NCI-H2171 treated with DMSO at 0.1 percent for 48 hours (cell line): ENCODE results near the gene KCNJ5.

ENCODE experiments used
- DNase-seq: peaks from one replicate; lab custom pipeline; 2025; lab: John Stamatoyannopoulos, UW

The KCNJ5 gene

DNA sequence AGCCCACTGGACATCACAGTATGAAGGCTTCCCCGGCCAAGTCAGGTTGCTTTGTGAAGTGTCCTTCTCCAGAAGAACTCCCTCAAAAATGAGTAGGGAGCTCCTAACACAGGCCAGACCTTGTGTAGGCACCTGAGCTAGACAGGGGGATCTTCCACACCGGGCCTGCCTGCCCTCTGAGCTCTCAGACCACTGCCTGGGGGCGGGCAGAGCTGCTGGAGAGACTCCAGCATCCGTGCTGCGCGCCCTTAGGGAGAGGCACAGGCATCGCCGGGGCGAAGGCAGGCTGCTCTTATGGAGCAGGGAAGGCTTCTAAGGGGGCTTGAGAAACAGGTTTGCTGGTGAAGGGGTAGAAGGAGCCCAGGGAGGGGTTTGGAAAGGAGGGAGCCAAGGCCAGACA lies 4.4 kb downstream of the KCNJ5 start:
- no peak for DNase-seq

DNA sequence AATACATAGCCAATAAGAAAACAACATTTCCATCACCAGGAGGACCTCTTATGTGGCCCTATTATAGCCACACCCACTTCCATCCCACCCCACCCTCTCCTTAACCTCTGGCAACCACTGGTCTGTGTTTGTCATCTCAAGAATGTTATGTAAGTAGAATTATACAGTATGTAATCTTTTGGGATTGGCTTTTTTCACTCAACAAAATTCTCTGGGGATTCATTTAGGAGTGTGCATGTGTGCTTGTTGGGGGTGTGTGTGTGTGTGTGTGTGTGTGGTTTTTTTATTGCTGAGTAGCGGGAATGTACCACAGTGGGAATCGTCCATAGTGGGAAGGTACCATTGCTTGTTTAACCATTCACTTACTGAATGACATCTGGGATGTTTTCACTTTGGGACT lies 5.2 kb downstream of the KCNJ5 start:
- DNase-seq: no peak

DNA sequence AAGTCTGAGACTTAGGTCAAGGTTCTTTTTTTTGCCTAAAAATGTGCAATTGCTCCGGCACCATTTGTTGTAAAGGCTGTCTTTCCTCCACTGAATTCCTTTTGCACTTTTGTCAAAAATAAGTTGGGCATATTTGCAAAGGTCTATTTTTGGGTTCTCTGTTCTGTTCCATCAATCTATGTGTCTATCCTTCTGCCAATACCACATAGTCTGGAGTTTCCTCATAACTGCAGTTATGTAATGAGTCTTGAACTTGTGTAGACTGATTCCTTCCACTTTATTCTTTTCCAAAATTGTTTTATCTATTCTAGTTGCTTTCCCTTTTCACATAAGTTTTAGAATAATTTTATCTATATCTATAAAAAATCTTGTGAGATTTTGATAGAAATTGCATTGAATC lies 6.7 kb downstream of the KCNJ5 start:
- no peak for DNase-seq

DNA sequence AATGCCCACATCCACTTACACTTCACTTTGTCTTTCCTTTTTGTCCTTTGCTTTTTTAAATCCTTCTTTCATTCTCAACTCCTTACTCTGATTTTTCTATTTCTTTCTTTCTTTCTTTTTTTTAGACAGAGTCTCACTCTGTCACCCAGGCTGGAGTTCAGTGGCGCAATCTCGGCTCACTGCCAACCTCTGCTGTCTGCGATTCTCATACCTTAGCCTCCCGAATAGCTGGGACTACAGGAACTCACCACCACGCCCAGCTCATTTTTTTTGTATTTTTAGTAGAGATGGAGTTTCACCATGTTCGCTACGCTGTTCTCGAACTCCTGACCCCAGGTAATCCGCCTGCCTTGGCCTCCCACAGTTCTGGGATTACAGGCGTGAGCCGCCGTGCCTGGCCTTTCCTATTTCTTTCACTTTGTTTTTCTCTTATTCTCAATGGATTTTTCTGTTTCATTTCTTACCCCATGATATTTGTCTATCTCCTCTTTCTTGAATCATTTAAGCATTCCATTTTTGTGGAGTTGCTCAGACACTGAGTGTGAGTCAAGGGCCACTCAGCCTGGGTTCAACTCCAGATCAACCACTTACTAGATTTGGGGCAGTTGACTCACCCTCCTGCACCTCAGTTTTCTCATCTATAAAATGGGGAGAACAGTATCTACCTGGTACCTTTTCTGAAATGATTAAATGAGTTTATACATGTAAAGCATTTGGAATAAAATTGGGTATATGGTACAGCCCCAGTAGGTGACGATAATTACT lies 7.6 kb downstream of the KCNJ5 start:
- DNase-seq: no peak

DNA sequence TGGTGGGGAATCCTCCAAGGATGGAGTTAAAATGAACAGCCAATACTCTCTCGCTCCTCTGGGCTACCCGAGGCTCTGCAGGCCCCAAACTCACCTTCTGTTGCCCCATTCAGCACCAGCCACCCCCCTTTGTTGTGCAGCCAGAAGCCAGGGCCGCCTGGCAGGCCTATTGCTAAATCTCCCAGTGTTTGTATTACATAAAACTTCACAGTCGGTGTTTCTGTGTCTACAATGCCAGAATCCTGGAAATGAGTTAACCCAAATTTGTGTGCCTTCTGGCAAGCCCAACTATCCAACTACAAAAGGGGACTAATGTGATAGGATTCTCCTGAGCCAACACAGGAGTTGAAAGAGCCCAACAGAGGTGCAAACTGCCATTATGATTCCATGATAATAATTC lies 9.3 kb downstream of the KCNJ5 start:
- DNase-seq: no peak

DNA sequence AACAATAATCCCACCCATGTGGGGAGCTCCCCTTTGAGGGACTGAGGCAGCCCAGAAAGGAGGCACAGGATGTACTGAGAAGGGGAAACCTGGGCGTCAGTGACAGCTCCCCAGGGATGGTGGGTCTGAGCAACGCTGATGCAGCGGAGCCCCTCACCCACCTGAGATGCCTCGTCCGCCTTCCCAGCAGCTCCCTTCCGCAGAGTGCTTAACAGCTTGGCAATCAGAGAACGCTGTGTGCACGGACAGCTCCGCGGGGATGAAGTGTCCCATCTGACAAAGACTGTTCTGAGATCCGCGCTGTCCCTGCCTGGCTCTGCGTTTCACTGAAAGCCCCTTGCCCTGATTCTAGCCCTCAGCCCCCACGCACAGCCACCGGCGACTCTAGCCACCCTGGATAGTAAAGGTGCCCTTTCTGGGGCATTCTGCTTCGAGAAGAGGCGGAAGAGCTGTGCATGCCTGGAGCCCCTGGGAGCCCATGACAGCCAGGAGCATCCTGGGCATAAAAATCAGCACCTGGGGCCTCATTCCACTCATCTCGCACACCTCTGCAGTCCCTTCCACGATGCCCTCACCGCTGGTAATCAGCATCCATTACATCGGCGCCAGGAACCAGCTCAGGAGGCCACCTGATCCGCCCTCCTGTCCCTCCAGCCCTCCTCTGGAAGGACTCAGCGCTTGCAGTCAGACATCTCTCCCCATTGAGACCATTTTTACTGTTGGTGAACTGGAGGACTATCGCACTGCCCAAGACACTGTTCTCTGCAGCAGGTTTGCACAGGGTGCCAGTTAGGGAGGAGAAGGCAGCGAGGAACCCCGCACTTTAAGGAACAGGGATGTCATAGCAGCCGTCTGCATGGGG lies 10.7 kb downstream of the KCNJ5 start:
- no peak for DNase-seq

DNA sequence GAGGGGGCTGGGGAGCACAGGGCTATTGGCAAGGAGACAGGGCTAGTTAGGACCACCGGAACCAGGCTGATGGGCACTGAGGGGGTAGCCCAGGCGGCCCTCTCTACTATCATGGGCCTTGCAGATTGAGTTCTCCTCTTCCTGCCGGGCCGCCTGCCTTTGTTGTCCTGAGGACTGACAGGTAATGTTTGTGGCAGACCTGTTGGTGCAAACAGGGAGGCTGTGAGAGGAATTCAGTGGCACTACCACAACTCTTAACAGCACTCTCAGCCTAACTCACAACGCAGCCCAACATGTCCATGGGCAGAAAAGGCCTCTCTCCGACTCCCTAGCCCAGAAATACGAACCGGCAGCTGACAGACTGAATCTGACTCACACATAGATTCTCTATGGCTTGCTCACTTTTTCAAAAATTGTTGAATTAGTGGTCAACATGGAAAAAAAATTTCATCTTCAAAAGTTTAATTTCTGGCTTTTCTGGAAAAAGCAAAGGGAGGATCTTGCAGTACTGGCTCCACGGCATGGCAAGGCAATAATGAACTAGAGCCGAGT lies 11.4 kb downstream of the KCNJ5 start:
- DNase-seq: no peak

DNA sequence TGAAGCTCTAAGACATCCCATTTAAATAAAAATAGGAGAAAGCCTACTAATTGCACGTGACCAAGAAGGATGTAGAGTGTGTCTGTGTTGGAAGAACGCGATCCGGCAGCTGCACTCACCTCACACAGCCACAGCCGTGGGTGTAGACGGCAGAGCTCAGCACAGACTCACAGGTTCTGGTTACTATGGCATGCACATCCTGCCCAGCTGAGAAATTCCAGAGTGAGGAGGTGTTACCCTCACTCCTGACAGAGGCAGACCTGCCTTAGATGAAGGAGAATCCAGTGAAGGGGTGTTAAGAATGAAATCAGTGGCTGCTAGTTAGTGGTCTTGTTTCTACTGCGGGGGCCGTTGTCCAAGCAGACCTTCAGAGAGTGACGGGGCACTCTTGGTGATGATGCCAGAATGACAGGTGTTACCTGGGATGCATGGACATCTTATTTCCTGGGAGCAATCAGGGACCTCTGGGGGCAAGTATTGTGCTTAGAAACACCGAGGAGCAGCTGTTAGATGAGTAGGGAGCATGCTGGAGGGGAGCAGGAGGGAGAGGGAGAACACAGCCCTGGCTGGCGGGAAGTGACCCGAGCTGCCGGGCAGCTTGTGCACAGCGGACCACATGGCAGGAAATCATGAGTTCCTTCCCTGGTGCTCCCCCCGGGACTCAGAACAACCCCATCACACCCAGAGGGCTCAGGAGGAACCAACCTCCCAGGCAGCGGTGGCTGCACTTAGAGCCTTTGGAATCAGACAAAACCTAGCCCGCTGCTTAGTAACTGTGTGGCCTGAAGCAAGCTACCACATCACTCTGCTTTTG lies 12.3 kb downstream of the KCNJ5 start:
- no peak for DNase-seq

DNA sequence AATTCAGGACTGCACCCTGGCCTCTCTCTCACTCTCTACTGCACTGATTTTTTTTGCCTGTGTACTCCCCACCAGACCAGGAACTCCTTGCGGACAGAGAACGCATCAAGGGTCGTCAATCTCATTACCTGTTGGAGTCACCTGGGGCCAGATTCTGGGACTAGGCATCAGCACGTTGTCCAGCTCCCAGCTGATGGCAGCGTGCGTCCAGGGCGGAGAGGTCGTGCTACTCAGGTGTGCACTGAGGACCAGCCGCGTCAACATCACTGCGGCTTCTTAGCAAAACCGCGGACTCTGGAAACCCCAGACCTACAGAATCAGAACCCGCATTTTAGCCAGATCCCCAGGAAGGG lies 13.1 kb downstream of the KCNJ5 start:
- DNase-seq: no peak

DNA sequence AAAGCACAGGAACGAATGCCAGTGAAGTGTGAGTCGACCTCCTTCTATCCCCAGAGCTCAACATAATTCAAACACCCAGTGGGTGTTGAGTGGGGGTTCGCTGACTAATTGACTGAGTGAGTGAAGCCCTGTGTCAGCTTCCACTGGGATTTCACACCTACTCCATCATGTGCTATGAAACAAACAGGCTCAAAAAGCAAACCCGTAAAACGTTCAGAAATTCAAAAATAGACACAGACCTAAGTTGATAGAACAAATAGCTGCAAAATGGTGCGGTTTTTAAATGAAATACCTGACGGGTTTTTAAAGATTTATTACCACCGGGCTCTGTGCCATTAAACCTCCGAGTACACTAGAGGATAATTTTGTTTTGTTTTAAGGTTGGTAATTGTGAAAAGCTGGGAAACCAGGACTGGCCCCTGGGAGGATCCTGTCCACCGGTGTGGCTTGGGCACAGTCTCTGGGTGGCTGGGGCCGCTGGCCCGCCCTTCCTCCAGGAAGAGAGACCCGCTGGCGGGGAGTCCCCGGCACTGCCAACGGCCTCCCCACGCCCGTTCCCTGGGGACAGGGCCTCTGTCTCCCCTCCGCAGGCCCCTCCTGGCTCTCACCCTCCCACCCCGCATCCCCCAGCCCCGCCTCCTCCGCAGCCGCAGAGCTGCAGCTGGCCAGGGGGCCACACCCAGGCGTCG lies 13.6 kb downstream of the KCNJ5 start:
- DNase-seq: peak; percentile 63

DNA sequence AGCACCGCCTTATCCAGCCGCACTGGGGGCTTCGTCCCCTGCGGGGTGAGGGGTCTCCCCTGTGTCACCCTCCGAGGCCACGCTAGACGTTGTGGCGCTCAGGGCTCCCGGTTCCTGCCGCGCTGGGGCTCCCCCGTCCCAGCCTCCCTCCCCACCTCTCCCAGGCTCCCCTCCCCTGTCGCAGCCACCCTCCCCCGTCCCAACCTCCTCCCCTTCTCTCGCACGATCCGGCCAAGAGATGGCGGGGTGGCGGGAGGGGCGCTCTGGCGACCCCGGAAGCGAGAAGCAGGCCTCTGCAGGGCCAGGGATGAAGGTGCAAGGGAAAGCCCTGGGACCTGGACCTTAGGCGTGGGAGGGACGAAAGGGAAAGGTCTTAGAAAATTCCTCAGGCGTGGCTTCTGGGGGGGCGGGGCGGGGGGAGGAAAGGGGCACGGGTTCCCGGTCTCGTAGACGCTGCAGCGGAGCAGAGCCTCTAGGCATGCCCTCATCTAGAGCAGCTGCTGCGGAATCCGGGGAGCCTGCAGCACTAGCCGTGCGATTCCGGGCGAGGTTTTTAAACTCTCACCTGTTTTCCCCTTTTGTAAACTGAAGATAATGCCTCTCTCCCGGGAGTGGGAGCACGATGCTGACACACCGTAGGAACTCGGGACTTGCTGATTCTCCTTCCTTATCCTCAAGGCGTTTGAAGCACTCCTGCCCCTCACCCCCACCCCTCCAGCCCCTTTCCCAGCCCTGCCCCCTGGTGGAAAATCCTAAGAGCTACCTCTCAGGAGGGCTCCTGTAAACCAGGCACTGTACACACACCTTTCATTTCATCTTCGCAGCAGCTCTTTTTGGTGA lies 14.4 kb downstream of the KCNJ5 start:
- peak; percentile 63 for DNase-seq

DNA sequence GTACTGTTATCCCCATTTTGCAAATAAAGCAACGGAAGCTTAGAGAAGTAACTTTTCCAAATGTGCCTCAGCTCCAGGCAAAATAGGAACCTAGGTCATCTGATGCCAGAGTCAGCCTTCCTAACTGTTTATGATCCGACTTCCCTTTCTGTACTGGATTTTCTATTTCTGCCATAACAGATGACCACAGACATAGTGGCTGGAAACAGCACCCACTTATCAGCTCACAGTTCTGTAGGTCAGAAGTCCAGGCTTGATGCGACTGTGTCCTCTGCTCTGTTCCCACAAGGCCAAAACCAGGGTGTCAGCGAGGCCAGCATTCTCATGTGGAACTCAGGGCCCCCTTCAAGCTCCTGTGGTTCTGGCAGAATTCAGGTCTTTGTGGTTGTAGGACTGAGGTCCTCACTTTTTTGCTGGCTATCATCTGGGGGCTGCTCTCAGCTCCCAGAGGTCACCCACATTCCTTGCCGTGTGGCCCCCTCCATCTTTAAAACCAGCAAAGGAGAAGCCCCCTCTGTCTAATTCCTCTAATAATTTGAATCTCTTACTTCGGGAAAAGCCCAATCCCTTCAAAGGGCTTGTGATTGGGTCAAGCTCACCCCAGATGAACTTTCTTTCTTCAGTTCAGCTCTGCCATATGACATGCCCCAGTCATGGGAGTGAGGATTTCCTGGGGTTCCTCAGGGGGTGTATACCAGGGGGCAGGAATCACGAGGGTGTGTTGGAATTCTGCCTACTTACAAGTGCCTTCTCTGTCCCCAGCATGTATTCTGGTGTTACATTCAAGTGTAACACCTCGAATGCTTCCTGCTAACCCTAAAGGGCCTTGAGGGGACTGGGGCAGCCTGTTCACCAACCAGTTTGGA lies 15.3 kb downstream of the KCNJ5 start:
- no peak for DNase-seq

DNA sequence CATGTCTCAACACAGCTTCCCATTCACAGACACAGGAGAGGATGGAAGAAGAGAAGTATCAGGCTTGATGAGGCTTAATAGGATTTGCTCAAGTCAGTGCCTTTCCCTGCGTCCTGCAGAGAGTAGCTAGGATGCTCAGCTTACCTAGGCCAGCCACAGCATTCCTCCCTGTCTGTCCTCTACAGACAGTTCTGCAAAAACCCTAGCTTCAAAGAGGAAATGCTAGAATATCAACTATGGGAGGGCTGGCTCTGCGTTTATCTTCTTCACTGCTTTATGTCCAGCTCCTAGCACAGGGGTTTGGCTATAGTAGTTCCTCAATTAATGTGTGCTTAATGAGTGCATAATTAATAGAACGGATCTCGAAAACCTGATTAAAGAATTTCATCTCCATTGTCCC lies 16.4 kb downstream of the KCNJ5 start:
- DNase-seq: no peak

DNA sequence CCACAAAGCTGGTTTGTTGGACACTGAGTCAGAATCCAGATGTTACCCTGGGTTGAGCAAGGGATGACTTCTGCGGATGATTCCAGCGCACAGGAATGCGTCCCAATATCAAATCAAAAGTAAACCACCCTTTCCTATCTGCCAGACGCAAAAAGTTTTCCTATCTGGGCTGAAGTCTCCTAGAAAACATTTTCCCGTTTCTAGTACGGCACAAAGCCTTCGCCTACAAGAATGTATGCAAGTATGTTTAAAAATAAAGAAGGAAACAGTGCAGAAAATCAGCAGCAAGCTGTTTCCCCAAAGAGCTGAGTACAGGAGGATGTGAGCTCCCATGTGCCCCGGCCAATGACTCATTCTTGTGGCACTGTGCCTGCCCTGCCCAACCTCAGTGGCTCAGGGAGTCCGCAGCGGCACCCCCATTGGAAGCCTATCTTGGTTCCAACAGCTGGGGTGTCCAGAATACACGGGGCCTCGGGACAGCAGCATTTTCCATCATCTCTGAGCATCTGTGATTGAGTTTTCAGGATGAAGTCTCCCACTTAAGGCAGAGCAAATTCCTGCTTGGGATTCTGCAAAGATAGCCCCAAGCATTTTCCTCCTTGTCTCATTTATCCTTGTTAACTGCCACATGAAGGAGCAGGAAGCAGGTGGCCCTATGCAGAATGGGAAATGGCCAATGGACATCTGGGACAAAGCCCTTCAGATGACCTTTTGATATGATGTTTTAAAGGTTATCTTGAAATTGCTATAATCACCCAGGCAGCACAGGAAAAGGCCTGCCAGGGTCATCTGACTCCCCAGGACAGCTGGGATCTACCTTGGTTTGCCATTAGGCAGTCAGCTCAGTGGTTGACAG lies 17.5 kb downstream of the KCNJ5 start:
- no peak for DNase-seq

DNA sequence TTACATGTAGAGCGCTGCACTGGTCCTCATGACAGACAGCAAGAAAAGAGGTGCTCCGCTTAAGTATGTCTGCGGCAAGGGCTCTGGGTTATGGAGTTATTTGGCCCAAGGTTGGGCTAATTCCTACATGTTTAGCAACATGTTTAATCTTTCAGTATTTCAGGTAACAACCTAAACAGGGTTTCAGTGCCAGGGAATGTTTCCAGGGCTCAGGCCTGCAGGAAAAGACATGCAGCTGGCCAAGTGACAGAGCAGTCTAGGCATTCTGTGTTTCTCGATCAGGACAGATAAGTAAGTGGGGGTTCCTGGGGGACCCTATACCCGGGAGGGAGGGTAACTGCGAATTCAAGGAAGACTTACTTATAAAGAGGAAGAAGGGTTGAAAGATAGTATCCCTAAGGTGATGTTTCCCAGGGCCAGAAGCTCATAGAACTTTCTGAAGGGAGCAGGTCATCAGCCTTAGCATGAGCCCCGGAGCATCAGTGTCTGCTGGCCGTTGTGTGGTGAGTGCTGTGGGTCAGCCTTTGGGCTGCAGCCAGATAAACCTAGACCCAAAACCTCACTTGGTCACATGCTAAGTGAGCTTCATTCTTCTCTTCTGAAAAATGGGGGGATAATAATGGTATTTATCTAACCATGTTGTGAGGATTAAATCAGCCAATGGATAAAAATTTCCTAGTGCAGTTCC lies 18.4 kb downstream of the KCNJ5 start:
- no peak for DNase-seq

DNA sequence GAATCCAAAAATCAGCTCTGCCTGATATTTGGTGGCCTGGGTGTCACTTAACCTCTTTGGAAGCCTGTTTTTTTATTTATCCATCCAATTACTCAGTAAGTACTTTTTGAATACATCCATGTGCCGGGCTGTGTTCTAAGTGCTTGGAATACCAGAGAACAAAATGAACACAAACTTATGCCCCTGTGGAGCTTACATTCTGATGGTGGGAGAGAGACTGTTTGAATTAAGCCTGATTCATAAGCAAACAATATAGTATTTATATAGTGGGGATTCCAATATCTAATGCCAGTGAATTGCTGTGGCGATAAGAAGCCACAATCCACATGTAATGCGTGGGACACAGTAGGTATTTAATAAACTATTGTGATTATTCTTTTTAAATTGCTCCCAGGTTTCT lies 19.4 kb downstream of the KCNJ5 start:
- DNase-seq: no peak

DNA sequence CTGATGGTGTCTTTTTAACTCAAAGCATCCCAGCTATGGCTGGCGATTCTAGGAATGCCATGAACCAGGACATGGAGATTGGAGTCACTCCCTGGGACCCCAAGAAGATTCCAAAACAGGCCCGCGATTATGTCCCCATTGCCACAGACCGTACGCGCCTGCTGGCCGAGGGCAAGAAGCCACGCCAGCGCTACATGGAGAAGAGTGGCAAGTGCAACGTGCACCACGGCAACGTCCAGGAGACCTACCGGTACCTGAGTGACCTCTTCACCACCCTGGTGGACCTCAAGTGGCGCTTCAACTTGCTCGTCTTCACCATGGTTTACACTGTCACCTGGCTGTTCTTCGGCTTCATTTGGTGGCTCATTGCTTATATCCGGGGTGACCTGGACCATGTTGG lies 20.1 kb downstream of the KCNJ5 start:
- no peak for DNase-seq

DNA sequence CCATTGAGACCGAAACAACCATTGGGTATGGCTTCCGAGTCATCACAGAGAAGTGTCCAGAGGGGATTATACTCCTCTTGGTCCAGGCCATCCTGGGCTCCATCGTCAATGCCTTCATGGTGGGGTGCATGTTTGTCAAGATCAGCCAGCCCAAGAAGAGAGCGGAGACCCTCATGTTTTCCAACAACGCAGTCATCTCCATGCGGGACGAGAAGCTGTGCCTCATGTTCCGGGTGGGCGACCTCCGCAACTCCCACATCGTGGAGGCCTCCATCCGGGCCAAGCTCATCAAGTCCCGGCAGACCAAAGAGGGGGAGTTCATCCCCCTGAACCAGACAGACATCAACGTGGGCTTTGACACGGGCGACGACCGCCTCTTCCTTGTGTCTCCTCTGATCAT lies 20.5 kb downstream of the KCNJ5 start:
- no peak for DNase-seq
